SH-SY5Y (cell line): Measurements from ENCODE around the gene POLD4.

Source experiments
- GATA2 ChIP-seq: IDR thresholded peaks from 2 replicates; pipeline ENCODE4 v1.6.1; 2011; ENCODE audit warnings: mild to moderate bottlenecking, low read depth, low read length
- GATA3 ChIP-seq: IDR thresholded peaks from 2 replicates; pipeline ENCODE4 v1.6.1; 2011; ENCODE audit warnings: low read depth, mild to moderate bottlenecking, low read length, moderate library complexity

- TF ChIP-seq GATA2 = no peak
- no peak for TF ChIP-seq GATA3
Measured at GRCh38 chr11:67307545-67308001, 45.8 kb downstream of the POLD4 start.
